Esophagus muscularis mucosa (tissue), 3 donors: ENCODE measurements around the gene BORCS6.

Experiments
- CTCF ChIP-seq, 3 experiments: fragments of 200-600 bp in 2 of 3; fragments of 450-650 bp in 1 of 3; sonication (generic) in 2 of 3; IDR thresholded peaks; one replicate each; pipeline ENCODE4 v1.5.1; 2017 to 2019; ENCODE audit warnings: antibody characterized with exemption in 3 of 3, mild to moderate bottlenecking in 2 of 3, moderate library complexity in 1 of 3
- POLR2A ChIP-seq: fragments of 450-650 bp; IDR thresholded peaks from one replicate; pipeline ENCODE4 v1.6.1; 2017; ENCODE audit warnings: antibody characterized with exemption, moderate library complexity, mild to moderate bottlenecking, low read depth

- TF ChIP-seq CTCF (IDR thresholded peaks at IDR 0.05), result no peak
- TF ChIP-seq POLR2A, result no peak
Measured at GRCh38 chr17:8144401-8145231, 45.4 kb downstream of the BORCS6 start.
